GM18951 (cell line): ENCODE results near the gene DNAH9.

Experiments used
- POLR2A ChIP-seq: IDR thresholded peaks from 4 replicates; pipeline ENCODE4 v1.6.1; 2011; ENCODE audit warnings: mild to moderate bottlenecking; ENCODE audit not compliant: insufficient read length, insufficient read depth; ENCODE audit errors: extremely low read depth
- in situ Hi-C: fragments of 300-500 bp; cut with MboI; formaldehyde crosslinking; loops from one replicate; pipeline ENCODE4 v1.12.0; 2022; ENCODE audit warnings: low sequenced_read_pairs, mixed read lengths, inconsistent platforms; ENCODE audit not compliant: unreplicated experiment

Gene DNAH9

DNA sequence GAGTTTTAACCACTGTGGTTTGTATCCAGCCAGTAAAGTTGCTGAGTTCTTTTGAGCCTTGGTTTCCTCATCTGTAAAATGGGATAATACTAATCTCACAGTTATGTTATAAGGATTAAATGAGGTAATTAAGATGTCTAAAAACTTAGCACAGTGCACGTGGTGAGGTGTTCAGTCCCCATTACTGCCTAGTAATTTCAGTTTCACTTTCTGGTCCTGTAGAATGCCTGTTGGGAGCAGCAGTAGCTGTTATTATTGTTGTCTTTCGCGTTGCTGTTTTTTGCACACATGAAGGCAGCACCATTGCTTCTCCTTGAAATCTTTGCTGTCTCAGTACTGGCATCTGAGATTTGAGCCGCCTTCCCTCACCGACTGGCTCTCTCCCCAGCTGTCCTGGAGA, 182.4 kb downstream of the DNAH9 start:
- in situ Hi-C loops = no loop called here
- no peak for TF ChIP-seq POLR2A

DNA sequence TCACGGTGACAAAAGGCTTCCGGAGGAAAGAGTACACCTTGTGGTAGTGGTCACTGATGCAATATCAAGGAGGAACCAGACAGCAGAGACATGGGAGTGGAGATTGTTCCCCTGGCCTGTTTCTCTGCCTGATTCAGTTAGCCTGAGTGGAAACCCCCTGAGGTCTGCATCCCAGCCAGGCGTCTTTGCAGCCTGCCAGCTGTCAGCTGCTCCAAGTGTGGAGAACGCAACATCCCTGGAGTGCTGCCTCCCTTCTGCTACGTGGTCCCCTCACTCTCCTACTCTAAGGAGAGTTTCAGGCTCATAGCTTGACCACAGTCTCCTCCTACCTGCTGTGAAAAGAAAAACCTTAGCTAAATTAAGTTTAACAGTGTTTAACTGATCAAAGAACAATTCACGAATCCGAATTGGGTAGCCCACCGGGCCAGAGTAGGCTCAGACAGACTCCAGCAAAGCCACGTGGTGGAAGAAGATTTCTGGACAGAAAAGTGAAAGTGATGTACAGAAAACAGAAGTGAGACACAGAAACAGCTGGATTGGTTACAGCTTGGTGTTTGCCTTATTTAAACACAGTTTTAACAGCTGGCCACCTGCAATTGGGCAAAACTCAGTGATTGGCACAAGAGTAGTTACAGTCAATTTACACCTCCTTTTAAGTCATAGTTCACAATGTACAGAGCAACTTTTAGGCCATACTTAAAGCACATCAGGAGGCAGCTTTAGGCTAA, 188.6 kb downstream of the DNAH9 start:
- no peak for TF ChIP-seq POLR2A
- in situ Hi-C loops = no loop called here

DNA sequence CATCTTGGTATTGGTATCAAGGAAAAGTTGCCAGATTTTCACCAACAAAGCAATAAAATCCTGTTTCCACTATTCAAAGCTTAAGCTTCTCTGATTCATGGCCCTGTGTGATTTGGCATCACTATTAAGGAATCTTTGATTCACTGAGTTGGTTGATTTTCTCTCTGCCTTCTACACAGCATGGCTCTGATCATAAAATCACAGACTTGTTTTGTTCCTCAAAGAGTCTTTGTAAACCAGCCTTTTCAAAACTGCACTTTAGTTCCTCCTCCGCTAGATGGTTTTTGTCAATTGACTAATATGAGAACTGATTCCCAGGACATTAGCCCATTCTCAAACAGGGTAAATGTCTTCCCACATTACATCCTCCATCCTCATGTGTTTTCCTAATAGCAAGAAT, 197.6 kb downstream of the DNAH9 start:
- in situ Hi-C loops = no loop called here

DNA sequence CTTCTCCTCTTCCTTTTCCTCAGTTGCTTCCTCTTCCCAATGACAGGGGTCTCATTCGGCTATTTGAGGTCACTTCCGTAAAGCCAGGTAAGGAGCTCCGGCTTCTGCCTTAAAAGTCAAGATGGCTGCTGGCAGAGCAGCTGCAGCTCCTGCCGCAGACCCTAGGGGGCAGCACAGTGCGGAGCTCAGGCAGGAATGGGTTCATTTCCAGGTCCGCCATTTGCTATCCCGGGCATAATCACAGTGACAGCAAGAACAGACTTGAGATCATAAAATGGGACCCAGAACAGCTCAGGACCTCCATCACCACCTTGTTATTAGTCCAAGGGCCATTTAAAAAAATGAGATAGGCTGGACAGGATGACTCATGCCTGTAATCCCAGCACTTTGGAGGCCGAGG, 199.5 kb downstream of the DNAH9 start:
- TF ChIP-seq POLR2A = no peak
- in situ Hi-C loops = no loop called here

More for the DNA sequence above, 197.6 kb downstream of the DNAH9 start:
- TF ChIP-seq POLR2A = no peak

DNA sequence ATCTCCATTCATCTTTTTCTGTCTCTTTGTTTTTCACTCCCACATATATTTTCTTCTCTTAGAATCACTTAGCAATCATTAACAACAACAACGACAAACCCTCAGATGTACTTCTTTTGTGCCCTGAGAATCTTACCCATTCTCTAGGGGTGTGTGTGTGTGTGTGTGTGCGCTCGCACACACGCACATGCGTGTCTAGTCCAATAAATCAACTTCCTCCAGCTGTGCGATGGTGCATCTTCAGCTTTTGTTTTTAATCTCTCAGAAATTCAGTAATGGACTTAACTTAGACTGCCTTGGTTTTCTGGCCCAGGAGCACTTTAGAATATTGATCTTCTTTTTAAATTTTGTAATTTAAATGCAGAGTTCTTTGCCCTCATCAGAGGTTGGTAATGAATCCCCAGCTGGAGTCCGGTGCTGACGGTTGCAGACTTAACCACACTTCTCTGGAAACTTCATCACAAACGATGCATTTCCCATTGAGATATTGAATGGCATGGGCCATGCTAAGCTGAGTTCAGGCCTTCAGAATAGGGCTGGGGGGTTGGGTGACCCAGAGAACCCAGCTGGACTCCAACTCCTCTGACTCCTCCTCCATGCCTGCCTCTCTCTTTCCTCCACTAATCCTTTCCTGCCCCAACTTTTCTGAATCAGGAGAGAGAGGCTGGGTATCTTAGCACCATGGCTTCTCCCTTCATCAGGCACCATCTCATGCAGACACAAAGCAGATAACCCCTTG, 205.1 kb downstream of the DNAH9 start:
- no peak for TF ChIP-seq POLR2A
- in situ Hi-C loops = no loop called here

DNA sequence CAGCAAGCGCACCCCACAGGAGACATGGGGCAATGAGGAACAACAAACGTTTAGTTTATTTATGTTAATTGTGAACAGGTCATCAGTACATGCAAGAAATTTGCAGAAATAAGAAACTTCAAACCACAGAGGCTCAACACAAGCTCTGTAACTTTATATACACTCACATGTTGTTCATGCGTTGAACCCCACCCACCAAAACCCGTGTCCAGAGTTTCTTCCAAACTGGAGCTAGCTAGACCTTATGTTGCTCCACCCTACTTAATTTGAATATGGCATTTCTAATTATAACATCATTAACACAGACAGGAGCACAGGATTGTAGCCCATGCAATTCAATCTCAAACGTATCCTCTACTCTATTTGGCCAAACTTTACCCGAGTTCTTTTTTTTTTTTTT, 206.9 kb downstream of the DNAH9 start:
- in situ Hi-C loops = no loop called here
- no peak for TF ChIP-seq POLR2A

DNA sequence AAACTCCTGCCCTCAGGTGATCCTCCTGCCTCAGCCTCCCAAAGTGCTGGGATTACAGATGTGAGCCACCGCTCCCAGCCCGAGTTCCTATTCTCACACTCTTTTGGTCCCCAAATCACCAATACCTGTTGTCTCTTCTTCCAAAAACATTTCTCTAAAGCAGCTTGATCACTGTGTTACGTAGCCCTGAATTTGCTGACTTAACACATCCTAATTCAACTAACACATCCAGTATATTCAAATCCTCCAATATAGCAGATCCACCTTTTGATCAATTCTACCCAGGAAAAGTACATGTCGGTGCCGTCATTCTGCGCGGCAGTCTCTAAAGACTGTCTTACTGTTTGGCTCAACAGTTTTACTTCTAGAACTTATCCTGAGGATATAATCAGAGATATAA, 207.7 kb downstream of the DNAH9 start:
- in situ Hi-C loops = no loop called here
- TF ChIP-seq POLR2A = no peak

DNA sequence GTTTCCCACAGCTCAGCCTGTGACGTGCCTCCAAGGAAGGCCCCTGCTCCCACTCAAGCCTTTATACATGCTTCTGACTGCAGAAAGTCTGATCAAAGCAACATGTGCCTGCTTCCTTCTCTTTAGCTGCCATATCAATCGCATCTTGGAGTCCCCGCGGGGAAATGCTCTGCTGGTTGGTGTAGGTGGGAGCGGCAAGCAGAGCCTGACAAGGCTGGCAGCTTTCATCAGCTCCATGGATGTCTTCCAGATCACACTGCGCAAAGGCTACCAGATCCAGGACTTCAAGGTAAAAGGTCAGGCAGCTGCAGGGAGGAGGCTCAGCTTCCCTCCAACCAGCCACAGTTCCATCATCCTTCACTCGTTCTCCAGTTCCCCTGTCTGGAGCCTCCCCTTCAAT, 209.3 kb downstream of the DNAH9 start:
- no peak for TF ChIP-seq POLR2A
- in situ Hi-C loops = no loop called here

DNA sequence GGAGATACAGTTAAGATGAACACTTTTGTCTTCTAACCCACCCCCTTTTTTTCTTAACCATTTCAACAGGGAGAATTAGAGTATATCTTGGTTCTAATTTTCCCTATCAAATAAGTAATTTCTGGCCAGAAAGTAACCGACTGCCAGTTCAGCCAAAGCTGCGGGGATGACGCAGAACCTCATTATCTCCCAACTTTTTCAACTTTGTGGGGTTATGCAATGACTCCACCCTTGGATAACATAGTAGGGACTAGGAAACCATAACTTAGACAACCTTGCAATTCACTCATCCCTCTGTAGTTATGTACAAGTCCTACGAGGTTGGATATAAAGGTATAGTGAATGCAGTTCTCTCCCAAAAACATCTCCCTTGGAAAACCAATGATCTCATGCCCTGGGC, 215.0 kb downstream of the DNAH9 start:
- in situ Hi-C loops = no loop called here
- TF ChIP-seq POLR2A = no peak

DNA sequence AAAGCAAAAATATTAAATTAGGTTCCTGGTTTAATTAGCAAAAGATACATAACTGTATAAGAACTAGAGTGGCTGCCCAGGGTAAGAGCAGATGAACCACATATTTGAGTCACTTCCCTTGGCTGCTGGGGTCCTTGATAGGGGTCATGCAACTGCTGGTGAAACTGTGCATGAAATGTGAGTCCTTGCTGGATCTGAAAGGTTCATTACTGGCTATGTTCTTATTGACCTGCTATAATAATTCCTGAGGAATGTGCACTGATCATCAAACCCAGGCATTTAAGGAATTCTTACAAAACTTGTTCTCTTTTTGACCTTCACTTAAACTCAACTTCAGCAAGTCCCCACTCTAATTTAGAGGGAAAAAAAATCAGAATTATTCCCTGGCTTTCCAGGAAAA, 215.6 kb downstream of the DNAH9 start:
- no peak for TF ChIP-seq POLR2A

DNA sequence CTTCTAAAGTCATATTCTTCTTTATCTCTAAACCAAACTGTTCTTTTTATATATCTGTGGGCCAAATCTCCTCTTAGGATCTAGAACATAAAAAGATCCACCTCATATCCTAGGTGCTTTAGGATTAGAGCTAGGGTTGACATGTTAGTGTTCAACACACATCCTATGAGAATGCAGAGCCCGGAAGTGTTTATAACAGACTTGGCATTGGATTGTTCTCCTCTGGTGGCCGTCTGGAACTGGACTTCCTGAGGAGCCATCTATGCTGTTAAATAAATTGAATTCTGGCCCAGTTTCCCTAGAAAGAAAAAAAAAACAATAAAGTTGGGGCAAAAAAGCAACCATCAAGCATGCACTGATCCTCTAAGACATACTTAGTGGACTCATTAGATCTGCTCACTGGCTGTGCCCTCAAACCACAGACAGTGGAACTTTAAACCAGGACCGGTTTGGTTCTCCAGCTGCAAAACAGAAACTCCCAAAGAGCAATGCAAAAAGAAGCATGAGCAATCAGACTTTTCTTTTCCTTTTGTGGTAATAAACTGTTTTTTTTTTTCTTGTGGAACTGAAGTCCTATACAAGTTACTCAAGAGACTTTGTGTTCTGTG, 216.5 kb downstream of the DNAH9 start:
- in situ Hi-C loops = no loop called here
- no peak for TF ChIP-seq POLR2A

More for the DNA sequence above, 215.6 kb downstream of the DNAH9 start:
- in situ Hi-C loops = no loop called here

DNA sequence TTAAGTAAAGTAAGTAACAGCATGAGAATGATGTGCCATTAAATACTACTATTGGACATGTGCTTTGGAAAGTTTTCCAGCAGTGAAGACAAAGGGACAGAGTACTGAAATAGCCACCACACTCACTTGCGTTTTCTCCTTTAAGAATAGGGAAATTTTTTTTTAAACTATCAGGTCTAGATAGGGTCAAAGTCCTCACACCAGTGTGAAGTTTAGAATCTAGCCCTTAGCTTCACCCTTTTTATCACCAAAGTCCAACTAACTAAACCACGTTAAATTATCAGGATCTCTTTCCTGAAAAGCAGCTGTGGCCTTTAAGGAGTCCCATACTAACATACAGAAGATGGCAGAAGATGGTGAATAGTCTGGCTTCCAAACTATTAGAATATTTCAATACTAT, 218.1 kb downstream of the DNAH9 start:
- in situ Hi-C loops = no loop called here
- no peak for TF ChIP-seq POLR2A

DNA sequence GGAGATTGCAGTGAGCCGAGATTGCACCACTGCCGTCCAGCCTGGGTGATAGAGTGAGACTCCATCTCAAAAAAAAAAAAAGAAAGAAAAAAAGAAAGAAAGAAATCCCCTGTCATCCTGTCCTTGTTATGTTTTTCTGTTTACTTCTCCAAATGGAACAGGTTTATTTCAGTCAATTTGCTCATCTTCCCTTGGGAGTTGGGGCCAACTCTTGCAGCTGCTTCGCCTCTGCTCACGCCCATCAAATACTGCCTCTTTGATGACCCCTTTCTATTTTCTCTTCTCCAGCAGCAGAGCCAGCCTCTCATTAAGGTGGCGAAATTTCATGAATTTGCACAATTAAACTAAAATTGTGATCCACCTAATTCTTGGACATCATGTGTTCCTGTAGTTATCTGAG, 225.6 kb downstream of the DNAH9 start:
- in situ Hi-C loops = no loop called here
- no peak for TF ChIP-seq POLR2A
